Stomach smooth muscle (tissue), 2 donors: ENCODE measurements around the gene POLR2F.

ENCODE experiments used
- H3K27ac ChIP-seq: one replicate; pipeline ENCODE4 v1.7.0; 2013; ENCODE audit warnings: mild to moderate bottlenecking, low read length, inconsistent platforms
- H3K27me3 ChIP-seq, 2 donors: one replicate each; pipeline ENCODE4 v1.7.0; 2013; ENCODE audit warnings: low read length in 2 of 2; ENCODE audit not compliant: insufficient read depth in 2 of 2, control insufficient read depth in 1 of 2
- H3K36me3 ChIP-seq, 2 donors: one replicate each; pipeline ENCODE4 v1.7.0; 2013; ENCODE audit warnings: low read length in 2 of 2; ENCODE audit not compliant: control insufficient read depth in 2 of 2, insufficient read depth in 2 of 2
- H3K4me1 ChIP-seq: one replicate; pipeline ENCODE4 v1.7.0; 2013; ENCODE audit warnings: low read length; ENCODE audit not compliant: control insufficient read depth, insufficient read depth
- H3K4me3 ChIP-seq, 2 donors: one replicate each; pipeline ENCODE4 v1.7.0; 2013; ENCODE audit warnings: low read length in 2 of 2
- H3K9ac ChIP-seq, 2 donors: one replicate each; pipeline ENCODE4 v1.7.0; 2013; ENCODE audit warnings: low read length in 2 of 2, mild to moderate bottlenecking in 1 of 2
- H3K9me3 ChIP-seq, 2 donors: one replicate each; pipeline ENCODE4 v1.7.0; 2013; ENCODE audit warnings: low read length in 2 of 2; ENCODE audit not compliant: control insufficient read depth in 2 of 2
- donor health status: healthy.
- donor health status: Pancreatic carcinoma.

The POLR2F gene

DNA sequence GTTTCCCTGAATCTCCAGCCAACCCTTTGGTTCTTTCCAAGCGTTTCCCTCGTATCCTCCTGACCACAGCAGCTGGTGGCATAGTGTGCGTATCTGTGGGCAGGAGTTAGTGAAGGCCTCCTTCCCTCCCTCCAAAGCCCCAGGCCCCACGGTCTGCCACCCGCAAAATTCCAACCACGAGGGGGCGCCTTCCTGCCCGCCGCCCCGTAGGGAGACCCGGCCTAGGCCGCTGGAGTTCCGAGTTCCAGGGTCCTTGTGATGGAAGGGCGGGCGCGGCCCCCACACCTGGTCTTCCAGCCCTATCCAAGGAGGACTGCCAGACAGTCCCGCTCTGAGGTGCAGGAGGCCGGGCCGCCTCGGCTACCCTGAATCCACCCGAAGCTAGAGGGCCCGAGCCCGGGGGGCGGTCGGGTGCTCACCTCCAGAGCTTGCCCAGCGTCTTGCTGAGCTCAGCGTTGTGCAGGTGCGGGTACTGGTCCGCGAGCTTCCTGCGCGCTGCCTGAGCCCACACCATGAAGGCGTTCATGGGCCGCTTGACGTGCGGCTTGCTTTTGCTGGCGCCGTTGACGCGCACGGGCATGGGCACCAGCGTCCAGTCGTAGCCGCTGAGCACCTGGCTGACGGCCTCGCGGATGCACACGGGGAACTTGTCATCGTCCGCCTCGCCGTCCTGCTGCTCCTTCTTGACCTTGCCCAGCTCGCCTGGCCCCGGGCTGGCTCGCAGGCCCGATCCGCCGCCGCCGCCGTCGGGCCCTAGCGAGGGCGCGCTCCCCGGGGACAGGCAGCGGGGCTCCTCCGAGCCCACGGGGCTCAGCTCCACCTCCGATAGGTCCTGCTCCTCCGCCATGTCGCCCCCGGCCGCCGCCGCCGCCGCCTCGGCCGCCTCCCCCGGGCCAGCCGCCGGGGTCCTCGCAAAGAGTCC lies 29.7 kb downstream of the POLR2F start:
- Histone ChIP-seq H3K27ac (no peak overlapping the region), H3K4me1 (no peaks in the 10 kb centered on the region), H3K27me3 (no peaks in the 10 kb centered on the region), H3K36me3 (no peaks in the 10 kb centered on the region), H3K9me3 (no peaks in the 10 kb centered on the region), H3K4me3 (peak overlapping the region in 1 of 2 donors; percentile 40), H3K9ac (no peak overlapping the region)

DNA sequence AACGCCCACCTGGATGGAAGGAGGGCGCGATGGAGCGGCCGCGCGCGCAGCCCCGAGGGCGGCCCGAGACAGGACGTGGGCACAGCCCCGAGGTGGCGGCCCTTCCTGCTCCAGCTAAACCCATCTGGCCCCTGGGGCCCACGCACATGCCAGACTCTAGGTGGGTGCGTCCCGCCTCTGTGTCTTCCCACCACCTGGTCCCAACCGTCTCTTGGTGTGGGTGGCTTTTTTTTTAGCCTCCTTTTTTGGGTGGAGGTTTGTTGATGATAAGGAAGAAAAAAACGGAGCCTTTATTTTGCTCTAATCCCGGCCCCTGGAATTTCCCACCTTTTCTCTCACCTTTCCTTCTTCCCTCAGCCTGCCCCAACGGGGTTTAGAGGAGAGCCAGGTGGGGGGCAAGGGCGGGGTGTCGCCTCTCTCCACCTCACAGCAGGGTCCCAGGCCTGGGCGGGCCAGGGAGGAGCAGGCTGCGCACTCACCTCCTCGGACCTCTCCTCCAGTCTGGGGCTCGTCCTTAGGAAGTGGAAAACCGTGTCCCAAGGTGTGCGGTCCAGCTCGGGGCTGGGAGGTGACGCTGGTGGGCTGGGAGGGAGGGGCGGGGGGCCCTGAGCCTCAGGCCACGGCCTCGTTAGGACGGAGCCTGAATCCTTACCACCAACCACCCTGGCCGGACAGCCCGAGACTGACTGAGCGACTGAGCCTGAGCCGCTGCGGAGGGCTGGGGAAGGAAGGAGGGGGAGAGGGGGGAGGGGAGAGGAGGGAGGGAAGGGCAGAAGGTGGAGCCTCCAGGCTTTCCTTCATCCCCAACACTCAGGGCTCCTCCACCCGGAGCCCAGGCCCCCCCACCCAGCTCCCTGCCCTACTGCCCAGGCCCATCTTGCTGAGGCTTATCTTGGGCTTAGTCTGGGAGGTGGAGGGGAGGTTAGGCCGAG lies 30.6 kb downstream of the POLR2F start, which contains the start of gene SOX10:
TSS of gene SOX10 (minus strand) at position 696 of the 932 bp plus-strand sequence. CDS start 771 bp downstream, outside the sequence.
- H3K9ac ChIP-seq = no peak within 1 kb of the TSS
- H3K4me1 ChIP-seq = no peaks in the 10 kb centered on the region
- H3K27me3 ChIP-seq = no peaks in the 10 kb centered on the region
- no peaks in the 10 kb centered on the region for H3K36me3 ChIP-seq
- no peaks in the 10 kb centered on the region for H3K9me3 ChIP-seq
- H3K4me3 ChIP-seq = peak within 1 kb of the TSS in 1 of 2 donors; percentile 40
- H3K27ac ChIP-seq = no peak within 1 kb of the TSS

DNA sequence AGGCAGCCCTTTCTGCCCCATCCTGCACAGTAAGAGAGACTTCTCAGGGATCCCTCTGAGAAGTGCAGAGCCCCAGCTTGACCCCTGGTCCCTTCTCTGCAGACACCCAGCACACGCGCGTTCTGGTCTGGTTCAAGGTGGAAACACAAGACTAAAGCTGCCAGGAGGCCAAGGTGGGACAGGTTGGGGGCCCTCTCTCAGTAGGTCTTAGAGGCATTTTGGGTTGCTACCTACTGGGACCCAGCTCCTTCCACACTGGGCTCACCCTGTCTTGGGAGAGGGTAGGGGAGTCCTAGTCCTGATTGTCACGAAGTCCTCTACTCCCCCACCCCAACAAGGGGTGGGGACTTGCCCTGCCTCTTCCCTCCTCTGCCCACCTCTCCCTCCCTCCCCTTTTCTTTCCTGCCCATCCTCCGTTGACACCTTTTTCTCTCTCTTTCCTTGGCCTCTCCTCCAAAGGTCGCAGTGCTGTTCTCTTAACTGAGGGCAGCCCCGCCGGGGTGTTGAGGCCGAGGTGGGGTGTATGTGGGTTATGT lies 31.6 kb downstream of the POLR2F start:
- no peak overlapping the region for H3K27ac ChIP-seq
- no peaks in the 10 kb centered on the region for H3K9me3 ChIP-seq
- H3K9ac ChIP-seq = no peak overlapping the region
- peaks cover 2% of the 10 kb centered on the region for H3K4me1 ChIP-seq
- H3K27me3 ChIP-seq = no peaks in the 10 kb centered on the region
- no peak overlapping the region for H3K4me3 ChIP-seq
- H3K36me3 ChIP-seq = no peaks in the 10 kb centered on the region

DNA sequence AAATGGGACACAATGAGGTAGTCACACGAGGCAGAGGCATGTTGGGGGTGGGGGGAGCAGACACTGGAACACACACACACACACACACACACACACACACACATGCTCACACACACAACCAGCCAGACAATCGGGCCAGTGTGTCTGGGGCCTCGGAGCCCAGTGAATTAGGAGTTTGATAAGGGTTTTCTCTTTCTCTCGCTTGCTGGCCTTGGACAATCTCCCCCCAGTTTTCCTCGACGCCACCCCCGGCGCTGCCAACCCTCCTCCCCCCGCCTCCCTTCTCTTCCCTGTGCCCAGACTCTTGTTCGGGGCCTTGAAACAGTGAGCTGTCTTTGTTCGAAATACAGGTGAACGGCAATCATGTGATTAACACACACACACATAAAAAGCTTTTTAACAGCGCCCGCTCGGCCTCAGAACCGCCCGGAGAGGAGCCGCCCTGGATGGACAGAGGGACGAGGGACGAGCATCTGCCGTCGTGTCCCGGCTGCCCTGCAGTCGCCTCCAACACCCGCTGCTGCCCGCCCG lies 32.3 kb downstream of the POLR2F start:
- H3K36me3 ChIP-seq = no peaks in the 10 kb centered on the region
- H3K4me1 ChIP-seq = peaks cover 2% of the 10 kb centered on the region
- H3K4me3 ChIP-seq = peak overlapping the region in 1 of 2 donors; percentile 8
- no peaks in the 10 kb centered on the region for H3K9me3 ChIP-seq
- no peak overlapping the region for H3K9ac ChIP-seq
- H3K27me3 ChIP-seq = no peaks in the 10 kb centered on the region
- H3K27ac ChIP-seq = no peak overlapping the region

DNA sequence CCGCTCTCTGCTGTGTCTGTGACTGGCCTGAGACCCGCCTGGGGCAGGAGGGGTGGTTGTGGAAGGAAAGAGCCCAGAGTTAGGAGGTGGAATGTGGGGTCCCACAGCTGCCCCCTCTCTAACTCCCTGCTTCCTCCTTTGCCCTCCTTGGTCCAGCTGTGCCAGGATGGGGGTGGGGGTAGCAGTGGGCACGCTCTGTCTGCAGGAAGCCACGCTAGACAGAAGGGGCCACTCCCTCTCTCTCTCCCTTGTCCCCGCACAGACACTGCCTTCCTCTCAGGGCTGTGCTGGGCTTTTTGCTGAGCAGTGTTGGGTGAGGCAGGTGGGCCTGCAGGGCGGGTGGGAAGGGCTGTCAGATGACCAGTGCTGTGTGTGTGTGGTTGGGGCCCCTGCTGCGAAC lies 32.9 kb downstream of the POLR2F start:
- Histone ChIP-seq H3K27me3 (no peaks in the 10 kb centered on the region), H3K27ac (no peak overlapping the region)

DNA sequence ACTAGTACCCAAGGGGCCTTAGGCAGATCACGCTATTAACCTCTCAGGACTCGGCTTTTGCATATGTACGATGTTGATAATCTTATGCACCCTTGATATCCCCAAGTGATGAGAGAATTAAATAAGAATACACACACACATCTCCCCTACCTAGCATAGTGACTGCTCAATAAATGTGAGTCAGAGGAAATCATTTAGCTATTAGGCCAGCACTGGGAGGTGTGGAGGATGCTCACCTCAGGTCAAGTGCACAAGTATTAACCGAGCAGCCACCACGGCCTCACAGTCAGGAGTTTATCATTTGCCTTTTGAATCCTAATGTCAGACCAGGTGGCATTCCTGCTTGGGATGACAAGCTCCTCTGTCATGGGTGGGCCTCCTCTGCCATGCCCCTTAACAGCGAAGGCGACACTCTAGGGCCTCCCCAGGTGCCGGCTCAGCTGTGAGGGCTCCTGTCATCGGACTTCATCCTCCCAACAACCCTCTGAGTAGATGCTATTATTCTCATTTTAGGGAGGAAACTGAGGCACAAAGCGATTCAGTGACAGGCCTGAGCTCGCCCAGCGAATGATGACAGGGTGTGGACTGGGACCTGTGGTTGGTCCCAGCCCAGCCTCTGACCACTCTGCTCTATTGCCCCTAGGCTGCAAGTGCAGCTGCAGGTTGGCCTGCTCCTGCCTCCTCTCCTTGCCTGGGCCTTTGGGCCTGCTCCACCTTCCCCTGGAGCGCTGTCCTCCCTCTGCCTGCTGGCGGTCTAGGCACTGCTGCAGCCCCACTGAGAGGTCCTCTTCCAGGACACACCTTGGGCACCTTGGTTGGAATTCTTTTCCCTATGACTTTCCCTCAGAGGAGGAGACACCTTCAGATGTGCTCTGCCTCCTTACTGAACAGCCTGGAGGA lies 35.9 kb downstream of the POLR2F start:
- Histone ChIP-seq H3K27me3 (no peaks in the 10 kb centered on the region), H3K9me3 (no peaks in the 10 kb centered on the region), H3K4me3 (no peak overlapping the region), H3K36me3 (no peaks in the 10 kb centered on the region), H3K4me1 (peaks cover 2% of the 10 kb centered on the region), H3K27ac (no peak overlapping the region), H3K9ac (no peak overlapping the region)

More for the DNA sequence above, 32.9 kb downstream of the POLR2F start:
- H3K9me3 ChIP-seq = no peaks in the 10 kb centered on the region
- peak overlapping the region in 1 of 2 donors; percentile 8 for H3K4me3 ChIP-seq
- H3K4me1 ChIP-seq = peaks cover 2% of the 10 kb centered on the region
- H3K36me3 ChIP-seq = no peaks in the 10 kb centered on the region
- H3K9ac ChIP-seq = no peak overlapping the region

DNA sequence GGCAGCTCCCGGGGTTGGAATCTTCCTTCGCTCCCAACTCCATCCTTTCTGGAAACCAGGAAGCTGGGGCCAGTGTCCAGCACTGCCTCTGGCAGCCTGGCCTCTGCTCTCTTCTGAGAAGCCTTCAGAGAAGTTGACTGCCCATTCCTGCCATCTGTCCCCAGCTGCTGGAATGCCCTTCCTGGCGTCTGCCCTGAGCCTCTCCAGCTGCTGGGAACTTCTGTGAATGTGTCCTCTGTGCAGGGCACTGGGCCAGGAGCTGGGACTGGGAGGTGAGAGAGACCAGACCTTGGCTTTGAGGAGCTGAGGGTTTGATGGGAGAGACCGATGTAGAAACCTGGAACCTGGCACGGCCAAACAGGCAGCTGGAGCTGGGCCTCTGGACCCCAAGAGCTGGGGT lies 36.8 kb downstream of the POLR2F start:
- Histone ChIP-seq H3K27me3 (no peaks in the 10 kb centered on the region), H3K9ac (no peak overlapping the region), H3K4me1 (peaks cover 2% of the 10 kb centered on the region), H3K4me3 (no peak overlapping the region), H3K9me3 (no peaks in the 10 kb centered on the region), H3K36me3 (no peaks in the 10 kb centered on the region), H3K27ac (no peak overlapping the region)

DNA sequence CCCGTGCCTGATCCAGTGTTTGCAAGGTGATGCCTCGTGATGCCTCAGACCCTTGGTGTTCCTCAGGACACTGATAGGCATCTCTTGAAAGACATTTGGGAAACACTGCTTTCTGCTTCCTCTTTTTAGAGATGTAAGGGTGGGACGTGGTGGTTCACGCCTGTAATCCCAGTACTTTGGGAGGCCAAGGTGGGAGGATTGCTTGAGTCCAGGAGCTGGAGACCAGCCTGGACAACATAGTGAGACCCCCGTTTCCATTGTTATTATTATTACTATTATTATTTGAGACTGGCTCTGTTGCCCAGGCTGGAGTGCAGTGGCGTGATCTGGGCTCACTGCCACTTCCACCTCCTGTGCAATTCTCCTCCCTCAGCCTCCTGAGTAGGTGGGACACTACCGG lies 37.4 kb downstream of the POLR2F start:
- no peaks in the 10 kb centered on the region for H3K9me3 ChIP-seq
- H3K9ac ChIP-seq = no peak overlapping the region
- H3K27me3 ChIP-seq = no peaks in the 10 kb centered on the region
- peaks cover 2% of the 10 kb centered on the region for H3K4me1 ChIP-seq
- no peak overlapping the region for H3K4me3 ChIP-seq
- H3K36me3 ChIP-seq = no peaks in the 10 kb centered on the region
- no peak overlapping the region for H3K27ac ChIP-seq

DNA sequence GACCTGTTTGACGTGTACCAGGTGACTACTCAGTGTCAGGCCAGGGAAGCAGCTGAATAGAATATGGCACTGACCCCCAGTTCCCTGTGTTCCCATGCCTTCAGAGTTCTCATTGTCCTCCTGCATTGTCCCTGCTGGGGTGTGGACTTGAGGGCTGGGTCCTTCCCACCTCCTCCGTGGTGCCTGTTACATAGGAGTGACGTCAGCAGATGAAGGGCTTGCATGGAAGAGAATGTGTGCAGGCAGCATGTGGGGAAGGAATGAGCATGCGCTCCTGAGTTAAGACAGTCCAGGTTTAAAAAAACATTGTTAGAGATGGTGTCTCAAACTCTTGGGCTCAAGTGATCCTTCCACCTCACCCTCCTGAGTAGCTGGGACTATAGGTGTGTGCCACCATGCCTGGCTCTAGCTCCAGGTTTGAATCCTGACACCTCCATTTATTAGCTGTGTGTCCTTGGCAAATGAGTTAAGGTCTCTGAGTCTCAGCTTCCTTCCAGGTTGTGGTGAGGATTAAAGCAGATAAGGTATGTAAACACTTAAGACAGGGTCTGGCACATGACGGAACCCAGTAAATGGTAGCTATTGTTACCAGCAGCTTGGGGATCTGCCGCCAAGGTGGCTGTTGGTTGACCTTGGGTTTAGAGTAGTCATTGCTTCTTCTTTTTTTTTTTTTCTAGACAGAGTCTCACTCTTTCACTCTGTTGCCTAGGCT lies 38.4 kb downstream of the POLR2F start:
- peaks cover 2% of the 10 kb centered on the region for H3K4me1 ChIP-seq
- H3K9ac ChIP-seq = no peak overlapping the region
- no peak overlapping the region for H3K27ac ChIP-seq
- no peaks in the 10 kb centered on the region for H3K27me3 ChIP-seq
- H3K4me3 ChIP-seq = no peak overlapping the region
- no peaks in the 10 kb centered on the region for H3K36me3 ChIP-seq
- H3K9me3 ChIP-seq = no peaks in the 10 kb centered on the region
